Activated T-cell treated with anti-CD3 and anti-CD28 coated beads, Interleukin-2, amount 50 U/mL, for 1 hour (primary cell): Measurements from ENCODE around the gene TM7SF3.
"Not testable (repeated sequence)": the region's sequence is repeated elsewhere in the genome, so short reads cannot be mapped to it uniquely, and the experiment has no call there.

Experiments used
- DNase-seq: peaks from one replicate; pipeline ENCODE4 v3.0.0-alpha.2; 2020

TM7SF3 gene

GRCh38 chr12:27014085-27014858 is at the start of gene TM7SF3:
Gene TM7SF3, minus strand, starts transcription at chr12:27014384. Its CDS starts 216 bp downstream, at chr12:27014168.
- peak; percentile 96 for DNase-seq

- DNase-seq = no peak
Measured at GRCh38 chr12:27063250-27063851, 49.2 kb upstream of the TM7SF3 start.

- no peak for DNase-seq
Measured at GRCh38 chr12:27061317-27061716, 47.1 kb upstream of the TM7SF3 start.

- no peak for DNase-seq
Measured at GRCh38 chr12:27060740-27061139, 46.6 kb upstream of the TM7SF3 start.

- no peak for DNase-seq
Measured at GRCh38 chr12:27057543-27057942, 43.4 kb upstream of the TM7SF3 start.

GRCh38 chr12:27055966-27056365 is 41.8 kb upstream of the TM7SF3 start:
- DNase-seq = no peak

GRCh38 chr12:27052742-27053141 is 38.6 kb upstream of the TM7SF3 start:
- no peak for DNase-seq

GRCh38 chr12:27052176-27052575 is 38.0 kb upstream of the TM7SF3 start:
- DNase-seq = no peak

- DNase-seq = no peak
Measured at GRCh38 chr12:27048822-27049752, 34.9 kb upstream of the TM7SF3 start.

GRCh38 chr12:27042018-27042417 is 27.8 kb upstream of the TM7SF3 start:
- not testable (repeated sequence) for DNase-seq

GRCh38 chr12:27040637-27041036 is 26.5 kb upstream of the TM7SF3 start:
- DNase-seq = not testable (repeated sequence)

- DNase-seq = no peak
Measured at GRCh38 chr12:27034607-27035293, 20.6 kb upstream of the TM7SF3 start.

GRCh38 chr12:27032679-27033078 is 18.5 kb upstream of the TM7SF3 start:
- no peak for DNase-seq

GRCh38 chr12:27031531-27031930 is 17.3 kb upstream of the TM7SF3 start:
- no peak for DNase-seq

GRCh38 chr12:27026257-27026656 is 12.1 kb upstream of the TM7SF3 start:
- DNase-seq = no peak

- no peak for DNase-seq
Measured at GRCh38 chr12:27025116-27025515, 10.9 kb upstream of the TM7SF3 start.

GRCh38 chr12:27024291-27024690 is 10.1 kb upstream of the TM7SF3 start:
- DNase-seq = no peak

- DNase-seq = no peak
Measured at GRCh38 chr12:27020761-27021160, 6.6 kb upstream of the TM7SF3 start.

GRCh38 chr12:27018037-27018436 is 3.9 kb upstream of the TM7SF3 start:
- DNase-seq = no peak

GRCh38 chr12:27017163-27017823 is 3.1 kb upstream of the TM7SF3 start:
- DNase-seq = not testable (repeated sequence)

- no peak for DNase-seq
Measured at GRCh38 chr12:27015730-27016076, 1.5 kb upstream of the TM7SF3 start.
